ENCODE measurements around the gene DDX46. TPM values are rescaled to one million over a fixed set of nuclear protein-coding genes. Genes with fewer than 3 reads are reported as not detected.
"Not testable (repeated sequence)": the region's sequence is repeated elsewhere in the genome, so short reads cannot be mapped to it uniquely, and the experiment has no call there.

The DDX46 gene
- total RNA-seq, 2 experiments from 2014 or later = 35.5 to 35.8 TPM

DNA sequence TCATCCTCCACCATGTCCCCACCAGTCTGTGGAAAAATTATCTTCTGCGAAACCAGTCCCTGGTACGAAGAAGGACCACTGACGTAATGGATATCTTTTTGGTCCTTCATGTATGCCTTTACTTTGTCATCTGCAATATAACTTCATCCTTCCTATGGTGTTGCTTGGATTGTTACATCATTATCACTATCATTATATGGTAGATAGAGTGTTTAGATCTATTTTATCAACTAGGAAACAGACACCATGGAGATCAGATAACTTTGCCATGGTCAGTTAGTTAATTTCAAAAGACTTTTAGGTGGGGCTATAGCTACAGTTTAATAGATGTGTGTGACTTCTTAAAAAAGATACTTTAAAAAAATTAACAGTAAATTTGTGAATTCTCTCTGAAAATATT is 44.0 kb upstream of the DDX46 start:
- Histone ChIP-seq H3K4me3 (ENCODE audit: low read length) (no peak overlapping the region), H3K27me3 (ENCODE audit: control insufficient read depth in 1 of 2, insufficient read depth in 2 of 2, low read length in 2 of 2) (no peaks in the 10 kb centered on the region), H3K9me3 (ENCODE audit: control insufficient read depth in 1 of 2, insufficient read depth in 1 of 2, low read length in 2 of 2) (no peaks in the 10 kb centered on the region), H3K36me3 (ENCODE audit: insufficient read depth, low read length) (peaks cover 69% of the 10 kb centered on the region), H3K4me1 (ENCODE audit: insufficient read depth, low read length) (no peaks in the 10 kb centered on the region), H3K27ac (ENCODE audit: low read depth in 1 of 2, low read length in 2 of 2) (no peak overlapping the region)
- Mint-ChIP-seq H3K9me3 (no peaks in the 10 kb centered on the region), H3K36me3 (ENCODE audit: low read depth) (peaks cover 61% of the 10 kb centered on the region), H3K4me1 (ENCODE audit: low read depth) (no peaks in the 10 kb centered on the region), H3K27ac (no peak overlapping the region), H3K4me3 (no peak overlapping the region), H3K27me3 (no peaks in the 10 kb centered on the region)
- ChIA-PET CTCF (no interaction called here), POLR2A (no interaction called here)
- no peak for DNase-seq
- no peak for ATAC-seq (ENCODE audit: poor library complexity)
- TF ChIP-seq, protein P1, sequence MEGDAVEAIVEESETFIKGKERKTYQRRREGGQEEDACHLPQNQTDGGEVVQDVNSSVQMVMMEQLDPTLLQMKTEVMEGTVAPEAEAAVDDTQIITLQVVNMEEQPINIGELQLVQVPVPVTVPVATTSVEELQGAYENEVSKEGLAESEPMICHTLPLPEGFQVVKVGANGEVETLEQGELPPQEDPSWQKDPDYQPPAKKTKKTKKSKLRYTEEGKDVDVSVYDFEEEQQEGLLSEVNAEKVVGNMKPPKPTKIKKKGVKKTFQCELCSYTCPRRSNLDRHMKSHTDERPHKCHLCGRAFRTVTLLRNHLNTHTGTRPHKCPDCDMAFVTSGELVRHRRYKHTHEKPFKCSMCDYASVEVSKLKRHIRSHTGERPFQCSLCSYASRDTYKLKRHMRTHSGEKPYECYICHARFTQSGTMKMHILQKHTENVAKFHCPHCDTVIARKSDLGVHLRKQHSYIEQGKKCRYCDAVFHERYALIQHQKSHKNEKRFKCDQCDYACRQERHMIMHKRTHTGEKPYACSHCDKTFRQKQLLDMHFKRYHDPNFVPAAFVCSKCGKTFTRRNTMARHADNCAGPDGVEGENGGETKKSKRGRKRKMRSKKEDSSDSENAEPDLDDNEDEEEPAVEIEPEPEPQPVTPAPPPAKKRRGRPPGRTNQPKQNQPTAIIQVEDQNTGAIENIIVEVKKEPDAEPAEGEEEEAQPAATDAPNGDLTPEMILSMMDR (IDR thresholded peaks at IDR 0.05) = no peak
- intact Hi-C loops (cut with DNase I, micrococcal nuclease) = no loop called here

DNA sequence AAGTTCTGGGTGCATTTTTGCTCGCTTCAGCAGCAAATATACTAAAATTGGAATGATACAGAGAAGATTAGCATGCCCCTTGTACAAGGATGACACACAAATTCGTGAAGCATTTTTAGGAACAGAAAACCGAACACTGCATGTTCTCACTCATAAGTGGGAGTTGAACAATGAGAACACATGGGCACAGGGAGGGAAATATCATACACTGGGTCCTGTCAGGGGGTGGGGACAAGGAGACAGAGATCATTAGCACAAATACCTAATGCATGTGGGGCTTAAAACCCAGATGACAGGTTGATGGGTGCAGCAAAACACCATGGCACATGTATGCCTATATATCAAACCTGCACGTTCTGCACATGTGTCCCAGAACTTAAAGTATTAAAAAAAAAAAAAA is 43.1 kb upstream of the DDX46 start:
- POLR2A ChIA-PET; intact Hi-C loops (cut with DNase I, micrococcal nuclease); H3K4me1 Mint-ChIP-seq (ENCODE audit: low read depth); H3K4me1 ChIP-seq (ENCODE audit: insufficient read depth, low read length); H3K9me3 Mint-ChIP-seq; H3K4me3 ChIP-seq (ENCODE audit: low read length); ATAC-seq (ENCODE audit: poor library complexity); DNase-seq; H3K4me3 Mint-ChIP-seq; H3K27me3 Mint-ChIP-seq; H3K27me3 ChIP-seq (ENCODE audit: control insufficient read depth in 1 of 2, insufficient read depth in 2 of 2, low read length in 2 of 2); H3K27ac ChIP-seq (ENCODE audit: low read depth in 1 of 2, low read length in 2 of 2); H3K9me3 ChIP-seq (ENCODE audit: control insufficient read depth in 1 of 2, insufficient read depth in 1 of 2, low read length in 2 of 2); H3K27ac Mint-ChIP-seq; CTCF ChIA-PET: not testable (repeated sequence)
- peaks cover 59% of the 10 kb centered on the region for H3K36me3 Mint-ChIP-seq (ENCODE audit: low read depth)
- H3K36me3 ChIP-seq (ENCODE audit: insufficient read depth, low read length) = peaks cover 70% of the 10 kb centered on the region

DNA sequence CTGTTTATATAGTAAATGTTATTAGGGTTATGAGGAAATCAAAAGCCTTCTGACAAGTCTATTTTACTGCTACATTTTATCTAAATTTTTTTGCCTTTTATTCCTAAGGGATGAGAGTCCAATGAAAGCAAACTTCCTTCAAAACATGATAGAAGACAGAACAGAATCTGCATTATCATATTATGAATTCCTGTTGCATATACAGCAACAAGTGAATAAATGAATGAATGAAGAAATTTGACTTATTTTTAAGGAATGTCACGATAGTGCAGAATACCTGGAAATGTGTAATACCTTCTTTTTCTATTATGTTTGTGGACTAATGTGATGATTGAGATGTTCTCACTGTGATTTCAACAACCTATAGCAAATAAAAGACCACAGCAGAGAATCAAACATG is 33.7 kb upstream of the DDX46 start:
- peaks cover 54% of the 10 kb centered on the region for H3K36me3 Mint-ChIP-seq (ENCODE audit: low read depth)
- Histone ChIP-seq H3K27me3 (ENCODE audit: control insufficient read depth in 1 of 2, insufficient read depth in 2 of 2, low read length in 2 of 2) (no peaks in the 10 kb centered on the region), H3K4me3 (ENCODE audit: low read length) (no peak overlapping the region), H3K27ac (ENCODE audit: low read depth in 1 of 2, low read length in 2 of 2) (no peak overlapping the region), H3K4me1 (ENCODE audit: insufficient read depth, low read length) (no peaks in the 10 kb centered on the region), H3K9me3 (ENCODE audit: control insufficient read depth in 1 of 2, insufficient read depth in 1 of 2, low read length in 2 of 2) (no peaks in the 10 kb centered on the region), H3K36me3 (ENCODE audit: insufficient read depth, low read length) (peaks cover 28% of the 10 kb centered on the region)
- no peak for DNase-seq
- CTCF ChIA-PET = interaction anchor here (0.6 kb wide), 1 partner anchor 95 kb away, joined by 3 read pairs; no protein-coding TSS in a partner anchor
- H3K4me1 Mint-ChIP-seq (ENCODE audit: low read depth) = no peaks in the 10 kb centered on the region
- TF ChIP-seq, protein P1 (IDR thresholded peaks at IDR 0.05) = no peak
- no peak for ATAC-seq (ENCODE audit: poor library complexity)
- POLR2A ChIA-PET = no interaction called here
- no peak overlapping the region for H3K27ac Mint-ChIP-seq
- H3K27me3 Mint-ChIP-seq = no peaks in the 10 kb centered on the region
- no peaks in the 10 kb centered on the region for H3K9me3 Mint-ChIP-seq
- intact Hi-C loops (cut with DNase I, micrococcal nuclease) = no loop called here
- H3K4me3 Mint-ChIP-seq = no peak overlapping the region

DNA sequence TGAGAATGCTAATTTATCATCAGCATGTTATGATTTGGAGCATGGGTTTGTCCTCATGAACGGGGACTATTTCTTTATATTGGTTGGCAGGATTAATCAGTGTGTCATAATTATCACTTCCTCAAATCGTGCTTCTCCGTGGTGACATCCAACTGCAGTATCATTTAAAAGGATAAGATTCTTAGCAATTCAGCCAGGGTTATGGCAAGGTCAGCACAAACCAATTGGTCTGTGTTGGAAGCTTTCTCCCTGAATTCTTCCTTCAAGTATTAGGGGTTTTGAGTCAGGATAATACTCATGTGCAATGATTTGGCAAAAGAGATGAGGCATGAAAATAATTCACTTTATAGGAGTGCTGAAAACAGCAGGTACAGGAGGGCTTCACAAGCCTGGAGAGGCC is 25.8 kb upstream of the DDX46 start:
- intact Hi-C loops (cut with DNase I, micrococcal nuclease) = loop anchor here (10.0 kb wide), 4 partner anchors 52 to 728 kb away; partner anchors contain the start of genes C5orf24 (in 1 of the 2) and VDAC1 (in 1 of the 2)
- no peak overlapping the region for H3K4me3 ChIP-seq (ENCODE audit: low read length)
- H3K27ac ChIP-seq (ENCODE audit: low read depth in 1 of 2, low read length in 2 of 2) = no peak overlapping the region
- no peak overlapping the region for H3K27ac Mint-ChIP-seq
- H3K4me1 Mint-ChIP-seq (ENCODE audit: low read depth) = no peaks in the 10 kb centered on the region
- H3K36me3 Mint-ChIP-seq (ENCODE audit: low read depth) = peaks cover 3% of the 10 kb centered on the region
- no peaks in the 10 kb centered on the region for H3K27me3 ChIP-seq (ENCODE audit: control insufficient read depth in 1 of 2, insufficient read depth in 2 of 2, low read length in 2 of 2)
- H3K4me1 ChIP-seq (ENCODE audit: insufficient read depth, low read length) = peaks cover 7% of the 10 kb centered on the region
- TF ChIP-seq, protein P1 (IDR thresholded peaks at IDR 0.05) = no peak
- H3K27me3 Mint-ChIP-seq = no peaks in the 10 kb centered on the region
- H3K36me3 ChIP-seq (ENCODE audit: insufficient read depth, low read length) = no peaks in the 10 kb centered on the region
- no peaks in the 10 kb centered on the region for H3K9me3 ChIP-seq (ENCODE audit: control insufficient read depth in 1 of 2, insufficient read depth in 1 of 2, low read length in 2 of 2)
- no peaks in the 10 kb centered on the region for H3K9me3 Mint-ChIP-seq
- no peak for DNase-seq
- CTCF ChIA-PET = interaction anchor here (1.4 kb wide), 1 partner anchor 26 kb away, joined by 3 read pairs; the partner anchor contains the start of gene DDX46
- no peak for ATAC-seq (ENCODE audit: poor library complexity)
- POLR2A ChIA-PET = no interaction called here
- H3K4me3 Mint-ChIP-seq = no peak overlapping the region
